Peyer's patch (tissue), 4 donors: Measurements from ENCODE around the gene OGFRL1.

Experiments
- POLR2A ChIP-seq, 2 donors: fragments of 450-650 bp; IDR thresholded peaks; one replicate each; pipeline ENCODE4 v1.5.1; 2017; ENCODE audit warnings: antibody characterized with exemption in 2 of 2, mild to moderate bottlenecking in 2 of 2, moderate library complexity in 2 of 2
- TF ChIP-seq, protein P1 (sequence below), 6 experiments: fragments of 450-650 bp in 4 of 6; fragments of 200-600 bp in 2 of 6; sonication (generic) in 1 of 6; IDR thresholded peaks; one replicate each; pipeline ENCODE4 v1.5.1; 2017 to 2019; ENCODE audit warnings: antibody characterized with exemption in 6 of 6, mild to moderate bottlenecking in 3 of 6, moderate library complexity in 1 of 6

DNA sequence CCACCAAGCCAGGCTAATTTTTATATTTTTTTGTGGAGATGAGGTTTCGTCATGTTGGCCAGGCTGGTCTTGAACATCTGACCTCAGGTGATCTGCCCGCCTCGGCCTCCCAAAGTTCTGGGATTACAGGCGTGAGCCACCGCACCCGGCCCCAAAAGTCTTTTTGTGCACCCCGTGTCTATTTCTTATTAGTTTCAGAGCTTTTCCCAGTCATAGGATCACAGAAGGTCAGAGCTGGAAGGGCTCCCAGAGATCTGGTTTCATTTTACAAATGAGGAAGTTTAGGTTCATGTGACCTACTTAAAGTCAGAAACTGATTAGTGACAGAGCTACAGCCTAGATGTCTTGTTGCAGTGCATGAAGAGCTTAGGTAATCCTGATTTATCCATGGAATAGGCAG lies 1.6 kb upstream of the OGFRL1 start:
- TF ChIP-seq, protein P1, sequence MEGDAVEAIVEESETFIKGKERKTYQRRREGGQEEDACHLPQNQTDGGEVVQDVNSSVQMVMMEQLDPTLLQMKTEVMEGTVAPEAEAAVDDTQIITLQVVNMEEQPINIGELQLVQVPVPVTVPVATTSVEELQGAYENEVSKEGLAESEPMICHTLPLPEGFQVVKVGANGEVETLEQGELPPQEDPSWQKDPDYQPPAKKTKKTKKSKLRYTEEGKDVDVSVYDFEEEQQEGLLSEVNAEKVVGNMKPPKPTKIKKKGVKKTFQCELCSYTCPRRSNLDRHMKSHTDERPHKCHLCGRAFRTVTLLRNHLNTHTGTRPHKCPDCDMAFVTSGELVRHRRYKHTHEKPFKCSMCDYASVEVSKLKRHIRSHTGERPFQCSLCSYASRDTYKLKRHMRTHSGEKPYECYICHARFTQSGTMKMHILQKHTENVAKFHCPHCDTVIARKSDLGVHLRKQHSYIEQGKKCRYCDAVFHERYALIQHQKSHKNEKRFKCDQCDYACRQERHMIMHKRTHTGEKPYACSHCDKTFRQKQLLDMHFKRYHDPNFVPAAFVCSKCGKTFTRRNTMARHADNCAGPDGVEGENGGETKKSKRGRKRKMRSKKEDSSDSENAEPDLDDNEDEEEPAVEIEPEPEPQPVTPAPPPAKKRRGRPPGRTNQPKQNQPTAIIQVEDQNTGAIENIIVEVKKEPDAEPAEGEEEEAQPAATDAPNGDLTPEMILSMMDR (IDR thresholded peaks at IDR 0.05): no peak
- no peak for TF ChIP-seq POLR2A (IDR thresholded peaks at IDR 0.05)
